WTC11 (cell line): ENCODE data around the gene TIAM2. TPM values are rescaled to one million over a fixed set of nuclear protein-coding genes. Genes with fewer than 3 reads are reported as not detected.
A peak's percentile ranks its signal among the peaks of the same experiment; 100 is the strongest.

Experiments used
- ATAC-seq: fragments of 200-7000 bp; cut with Tn5 transposase; 2 replicates; pipeline ENCODE4 v1.10.0; 2021; ENCODE audit warnings: mild to moderate bottlenecking, moderate library complexity
- CTCF ChIA-PET: fragments of 300-600 bp; sonication (Branson Sonifier 250); formaldehyde crosslinking; loops from one replicate; lab custom pipeline; 2021; ENCODE audit warnings: antibody characterized with exemption; lab: Charles Lee
- POLR2A ChIA-PET: fragments of 350-600 bp; sonication (Branson Sonifier 250); formaldehyde crosslinking; loops from one replicate; lab custom pipeline; 2021; ENCODE audit warnings: antibody characterized with exemption; lab: Charles Lee
- DNase-seq: peaks from one replicate; pipeline ENCODE4 v3.0.0; 2021; ENCODE audit warnings: low spot score
- H3K27ac Mint-ChIP-seq: 2 replicates; pipeline ENCODE4 v1.8.0; 2021; ENCODE audit warnings: mixed read lengths
- H3K27me3 Mint-ChIP-seq: 2 replicates; pipeline ENCODE4 v1.8.0; 2021; ENCODE audit warnings: low read depth, mild to moderate bottlenecking, moderate library complexity, mixed read lengths
- H3K36me3 Mint-ChIP-seq: 2 replicates; pipeline ENCODE4 v1.8.0; 2021; ENCODE audit warnings: mixed read lengths
- H3K4me1 Mint-ChIP-seq: 2 replicates; pipeline ENCODE4 v1.8.0; 2022; ENCODE audit warnings: mixed read lengths
- H3K4me3 Mint-ChIP-seq: 2 replicates; pipeline ENCODE4 v1.8.0; 2021; ENCODE audit warnings: mild to moderate bottlenecking, moderate library complexity, mixed read lengths
- H3K9me3 Mint-ChIP-seq: 2 replicates; pipeline ENCODE4 v1.8.0; 2021; ENCODE audit warnings: mixed read lengths
- ATF1 ChIP-seq: sonication (generic); formaldehyde crosslinking; IDR thresholded peaks from 2 replicates; pipeline ENCODE4 v1.8.1; 2023; ENCODE audit warnings: mild to moderate bottlenecking, moderate library complexity, missing genetic modification reagents
- CREM ChIP-seq: sonication (generic); formaldehyde crosslinking; IDR thresholded peaks from 2 replicates; pipeline ENCODE4 v1.8.1; 2022; ENCODE audit warnings: mild to moderate bottlenecking, missing genetic modification reagents, moderate library complexity
- GABPB1 ChIP-seq: sonication (generic); formaldehyde crosslinking; IDR thresholded peaks from 2 replicates; pipeline ENCODE4 v1.8.1; 2023; ENCODE audit warnings: mild to moderate bottlenecking, missing genetic modification reagents
- HMGA2 ChIP-seq: fragments of 250-450 bp; sonication (Bioruptor Pico); IDR thresholded peaks from 2 replicates; pipeline ENCODE4 v1.4.0; 2021; ENCODE audit warnings: mild to moderate bottlenecking, moderate library complexity
- KAT7 ChIP-seq: sonication (generic); formaldehyde crosslinking; IDR thresholded peaks from 2 replicates; pipeline ENCODE4 v1.8.1; 2023; ENCODE audit warnings: missing genetic modification reagents, mild to moderate bottlenecking, borderline replicate concordance
- NFATC4 ChIP-seq: fragments of 250-450 bp; sonication (Bioruptor Pico); IDR thresholded peaks from 2 replicates; pipeline ENCODE4 v1.9.0; 2021; ENCODE audit warnings: mild to moderate bottlenecking
- NFE2L1 ChIP-seq: sonication (generic); formaldehyde crosslinking; IDR thresholded peaks from 2 replicates; pipeline ENCODE4 v1.8.1; 2023; ENCODE audit warnings: missing genetic modification reagents
- SMAD3 ChIP-seq: sonication (generic); formaldehyde crosslinking; IDR thresholded peaks from 2 replicates; pipeline ENCODE4 v1.8.0; 2022; ENCODE audit warnings: missing genetic modification reagents, mild to moderate bottlenecking, borderline replicate concordance
- ZBTB21 ChIP-seq: sonication (generic); formaldehyde crosslinking; IDR thresholded peaks from 2 replicates; pipeline ENCODE4 v1.8.1; 2023; ENCODE audit warnings: mild to moderate bottlenecking, missing genetic modification reagents, borderline replicate concordance
- total RNA-seq: library from RNA; stranded (reverse); gene quantifications from 3 replicates; pipeline ENCODE4 v1.2.3, GENCODE V29; 2021
- TF ChIP-seq, protein P1 (sequence below): sonication (generic); formaldehyde crosslinking; IDR thresholded peaks from 2 replicates; pipeline ENCODE4 v1.8.0; 2022; ENCODE audit warnings: mild to moderate bottlenecking, missing genetic modification reagents
- TF ChIP-seq, protein P2 (sequence below): fragments of 250-450 bp; sonication (Bioruptor Pico); IDR thresholded peaks from 2 replicates; pipeline ENCODE4 v1.9.0; 2021; ENCODE audit warnings: mild to moderate bottlenecking
- TF ChIP-seq, protein P3 (sequence below): fragments of 250-450 bp; sonication (Bioruptor Pico); IDR thresholded peaks from 2 replicates; pipeline ENCODE4 v1.8.0; 2021; ENCODE audit warnings: mild to moderate bottlenecking
- TF ChIP-seq, protein P4 (sequence below): fragments of 200-600 bp; IDR thresholded peaks from 2 replicates; pipeline ENCODE4 v1.8.0; 2022; ENCODE audit warnings: antibody characterized with exemption

TIAM2 gene
- total RNA-seq, 1 experiment from 2014 or later = 15.1 TPM

DNA sequence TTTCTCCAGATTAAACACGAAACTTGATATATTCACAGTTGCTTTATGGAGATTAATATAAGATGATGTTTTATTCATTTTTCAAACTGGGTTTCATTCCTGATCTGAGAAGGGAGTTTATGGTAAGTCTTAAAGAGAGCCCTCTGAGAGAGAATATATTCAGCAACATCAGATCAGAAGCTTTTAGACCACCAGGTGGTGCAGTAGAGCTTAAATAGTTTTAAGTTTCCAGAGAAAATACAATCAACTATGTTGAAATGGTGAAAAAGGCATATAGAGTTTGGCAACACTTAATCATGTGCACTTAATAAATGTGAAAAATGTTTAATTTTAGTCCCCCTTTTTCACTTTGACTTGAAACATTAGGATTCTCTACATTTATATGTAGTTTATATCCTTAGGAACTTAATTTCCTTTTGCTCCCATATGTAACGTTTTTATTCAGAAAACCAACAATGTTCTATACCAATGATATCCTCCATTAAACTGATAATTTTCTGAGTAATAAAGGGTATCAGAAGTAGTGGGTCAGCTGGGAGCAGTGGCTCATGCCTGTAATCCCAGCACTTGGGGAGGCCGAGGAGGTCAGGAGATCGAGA is 182.3 kb downstream of the TIAM2 start:
- DNase-seq (no peak), ATAC-seq (peak; percentile 37)
- POLR2A ChIA-PET = no interaction called here

DNA sequence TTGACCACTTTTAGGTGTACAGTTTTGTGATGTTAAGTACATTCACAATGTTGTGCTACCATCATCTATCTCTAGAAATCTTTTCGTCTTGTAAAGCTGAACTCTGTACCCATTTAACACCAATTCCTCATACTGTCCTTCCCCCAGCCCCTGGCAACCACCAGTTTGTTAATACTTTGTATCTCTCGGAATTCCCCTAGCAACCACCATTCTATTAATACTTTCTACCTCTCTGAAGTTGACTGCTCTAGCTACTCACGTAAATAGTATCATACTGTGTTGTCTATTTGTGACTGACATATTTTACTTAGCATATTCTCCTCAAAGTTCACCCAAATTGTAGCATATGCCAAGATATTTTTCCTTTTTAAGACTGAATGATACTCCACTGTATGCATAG is 186.4 kb downstream of the TIAM2 start:
- Mint-ChIP-seq H3K27ac (0 out of 2 replicates have a peak overlapping the region, but pooled peaks have one; percentile 13), H3K4me1 (peaks cover 15% of the 10 kb centered on the region), H3K36me3 (peaks cover 13% of the 10 kb centered on the region), H3K27me3 (no peaks in the 10 kb centered on the region), H3K9me3 (no peaks in the 10 kb centered on the region), H3K4me3 (no peak overlapping the region)
- POLR2A ChIA-PET = no interaction called here
- ATAC-seq (no peak), DNase-seq (no peak)
- TF ChIP-seq, protein P1, sequence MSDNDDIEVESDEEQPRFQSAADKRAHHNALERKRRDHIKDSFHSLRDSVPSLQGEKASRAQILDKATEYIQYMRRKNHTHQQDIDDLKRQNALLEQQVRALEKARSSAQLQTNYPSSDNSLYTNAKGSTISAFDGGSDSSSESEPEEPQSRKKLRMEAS (CRISPR knock-in tag) = no peak
- TF ChIP-seq ATF1 (CRISPR knock-in tag) (no peak), KAT7 (CRISPR knock-in tag) (no peak), ZBTB21 (CRISPR knock-in tag) (no peak), GABPB1 (no peak), SMAD3 (CRISPR knock-in tag) (no peak), NFATC4 (CRISPR knock-in tag) (no peak), HMGA2 (CRISPR knock-in tag) (no peak)
- TF ChIP-seq, protein P2, sequence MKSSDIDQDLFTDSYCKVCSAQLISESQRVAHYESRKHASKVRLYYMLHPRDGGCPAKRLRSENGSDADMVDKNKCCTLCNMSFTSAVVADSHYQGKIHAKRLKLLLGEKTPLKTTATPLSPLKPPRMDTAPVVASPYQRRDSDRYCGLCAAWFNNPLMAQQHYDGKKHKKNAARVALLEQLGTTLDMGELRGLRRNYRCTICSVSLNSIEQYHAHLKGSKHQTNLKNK (CRISPR knock-in tag) = no peak
- TF ChIP-seq, protein P3, sequence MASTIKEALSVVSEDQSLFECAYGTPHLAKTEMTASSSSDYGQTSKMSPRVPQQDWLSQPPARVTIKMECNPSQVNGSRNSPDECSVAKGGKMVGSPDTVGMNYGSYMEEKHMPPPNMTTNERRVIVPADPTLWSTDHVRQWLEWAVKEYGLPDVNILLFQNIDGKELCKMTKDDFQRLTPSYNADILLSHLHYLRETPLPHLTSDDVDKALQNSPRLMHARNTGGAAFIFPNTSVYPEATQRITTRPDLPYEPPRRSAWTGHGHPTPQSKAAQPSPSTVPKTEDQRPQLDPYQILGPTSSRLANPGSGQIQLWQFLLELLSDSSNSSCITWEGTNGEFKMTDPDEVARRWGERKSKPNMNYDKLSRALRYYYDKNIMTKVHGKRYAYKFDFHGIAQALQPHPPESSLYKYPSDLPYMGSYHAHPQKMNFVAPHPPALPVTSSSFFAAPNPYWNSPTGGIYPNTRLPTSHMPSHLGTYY (CRISPR knock-in tag) = no peak
- TF ChIP-seq, protein P4, sequence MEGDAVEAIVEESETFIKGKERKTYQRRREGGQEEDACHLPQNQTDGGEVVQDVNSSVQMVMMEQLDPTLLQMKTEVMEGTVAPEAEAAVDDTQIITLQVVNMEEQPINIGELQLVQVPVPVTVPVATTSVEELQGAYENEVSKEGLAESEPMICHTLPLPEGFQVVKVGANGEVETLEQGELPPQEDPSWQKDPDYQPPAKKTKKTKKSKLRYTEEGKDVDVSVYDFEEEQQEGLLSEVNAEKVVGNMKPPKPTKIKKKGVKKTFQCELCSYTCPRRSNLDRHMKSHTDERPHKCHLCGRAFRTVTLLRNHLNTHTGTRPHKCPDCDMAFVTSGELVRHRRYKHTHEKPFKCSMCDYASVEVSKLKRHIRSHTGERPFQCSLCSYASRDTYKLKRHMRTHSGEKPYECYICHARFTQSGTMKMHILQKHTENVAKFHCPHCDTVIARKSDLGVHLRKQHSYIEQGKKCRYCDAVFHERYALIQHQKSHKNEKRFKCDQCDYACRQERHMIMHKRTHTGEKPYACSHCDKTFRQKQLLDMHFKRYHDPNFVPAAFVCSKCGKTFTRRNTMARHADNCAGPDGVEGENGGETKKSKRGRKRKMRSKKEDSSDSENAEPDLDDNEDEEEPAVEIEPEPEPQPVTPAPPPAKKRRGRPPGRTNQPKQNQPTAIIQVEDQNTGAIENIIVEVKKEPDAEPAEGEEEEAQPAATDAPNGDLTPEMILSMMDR = no peak
- CTCF ChIA-PET = no interaction called here

More for the DNA sequence above, 182.3 kb downstream of the TIAM2 start:
- no peak overlapping the region for H3K4me3 Mint-ChIP-seq
- H3K36me3 Mint-ChIP-seq = peaks cover 13% of the 10 kb centered on the region
- H3K4me1 Mint-ChIP-seq = peaks cover 14% of the 10 kb centered on the region
- CTCF ChIA-PET = interaction anchor here (0.6 to 3.0 kb wide), 31 partner anchors 8 to 502 kb away, joined by 3 to 63 read pairs (median 4); partner anchors contain the start of gene TIAM2
- TF ChIP-seq, protein P4 = peak; percentile 31; the same call in 1 of the 2 replicates
- no peak for TF ChIP-seq CREM (CRISPR knock-in tag)
- TF ChIP-seq, all 79 proteins: peak for 1
- Mint-ChIP-seq H3K27me3 (no peaks in the 10 kb centered on the region), H3K27ac (no peak overlapping the region), H3K9me3 (no peaks in the 10 kb centered on the region)

DNA sequence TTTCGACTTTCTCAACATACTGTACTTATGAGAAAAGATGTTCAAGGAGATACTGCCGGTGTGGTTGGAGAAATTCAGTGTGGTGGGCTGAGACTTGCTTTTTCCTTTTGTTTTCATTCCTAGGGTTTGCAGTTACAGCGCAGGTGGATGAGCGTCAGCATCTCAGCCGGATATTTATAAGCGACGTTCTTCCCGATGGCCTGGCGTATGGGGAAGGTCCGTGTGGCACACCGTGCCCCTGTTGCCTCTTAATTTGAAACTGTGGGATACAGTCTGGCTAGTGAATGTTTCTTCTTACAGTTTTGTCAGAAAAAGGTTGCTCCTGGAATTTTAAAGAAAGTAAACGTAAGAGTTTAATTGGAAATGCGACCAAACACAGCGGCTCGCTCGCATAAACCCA is 187.0 kb downstream of the TIAM2 start:
- Mint-ChIP-seq H3K9me3 (no peaks in the 10 kb centered on the region), H3K27me3 (no peaks in the 10 kb centered on the region), H3K4me3 (no peak overlapping the region), H3K4me1 (peaks cover 18% of the 10 kb centered on the region), H3K27ac (peak overlapping the region; percentile 20; the same call in 1 of the 2 replicates), H3K36me3 (peaks cover 13% of the 10 kb centered on the region)
- no peak for DNase-seq
- no peak for TF ChIP-seq NFE2L1 (CRISPR knock-in tag)
- POLR2A ChIA-PET = no interaction called here
- ATAC-seq = no peak
- CTCF ChIA-PET = no interaction called here
